Sigmoid colon (tissue), 3 donors: ENCODE results near the gene LRRC46.

ENCODE experiments used
- POLR2A ChIP-seq, 2 donors: fragments of 450-650 bp; IDR thresholded peaks; one replicate each; pipeline ENCODE4 v1.6.1; 2016; ENCODE audit warnings: antibody characterized with exemption in 2 of 2, mild to moderate bottlenecking in 2 of 2, moderate library complexity in 2 of 2
- TF ChIP-seq, protein P1 (sequence below), 4 experiments: fragments of 450-650 bp in 3 of 4; fragments of 200-600 bp in 1 of 4; IDR thresholded peaks; one replicate each; pipeline ENCODE4 v1.5.1; 2016 to 2019; ENCODE audit warnings: antibody characterized with exemption in 4 of 4, mild to moderate bottlenecking in 3 of 4, moderate library complexity in 2 of 4

GRCh38 chr17:47847341-47848197 is 16.1 kb downstream of the LRRC46 start:
- no peak for TF ChIP-seq POLR2A (IDR thresholded peaks at IDR 0.05)
- TF ChIP-seq, protein P1, sequence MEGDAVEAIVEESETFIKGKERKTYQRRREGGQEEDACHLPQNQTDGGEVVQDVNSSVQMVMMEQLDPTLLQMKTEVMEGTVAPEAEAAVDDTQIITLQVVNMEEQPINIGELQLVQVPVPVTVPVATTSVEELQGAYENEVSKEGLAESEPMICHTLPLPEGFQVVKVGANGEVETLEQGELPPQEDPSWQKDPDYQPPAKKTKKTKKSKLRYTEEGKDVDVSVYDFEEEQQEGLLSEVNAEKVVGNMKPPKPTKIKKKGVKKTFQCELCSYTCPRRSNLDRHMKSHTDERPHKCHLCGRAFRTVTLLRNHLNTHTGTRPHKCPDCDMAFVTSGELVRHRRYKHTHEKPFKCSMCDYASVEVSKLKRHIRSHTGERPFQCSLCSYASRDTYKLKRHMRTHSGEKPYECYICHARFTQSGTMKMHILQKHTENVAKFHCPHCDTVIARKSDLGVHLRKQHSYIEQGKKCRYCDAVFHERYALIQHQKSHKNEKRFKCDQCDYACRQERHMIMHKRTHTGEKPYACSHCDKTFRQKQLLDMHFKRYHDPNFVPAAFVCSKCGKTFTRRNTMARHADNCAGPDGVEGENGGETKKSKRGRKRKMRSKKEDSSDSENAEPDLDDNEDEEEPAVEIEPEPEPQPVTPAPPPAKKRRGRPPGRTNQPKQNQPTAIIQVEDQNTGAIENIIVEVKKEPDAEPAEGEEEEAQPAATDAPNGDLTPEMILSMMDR (IDR thresholded peaks at IDR 0.05), result no peak
